ENCODE data around the gene SUSD3.

Gene SUSD3

GRCh38 chr9:93037476-93037971 lies 21.0 kb upstream of the SUSD3 start:
- Histone ChIP-seq H3K79me2 (no peaks in the 10 kb centered on the region), H3K9me3 (ENCODE audit: control insufficient read depth, low read length) (no peaks in the 10 kb centered on the region), H3K9ac (no peak overlapping the region), H2AFZ (no peak overlapping the region), H3K4me3 (ENCODE audit: low read depth, low read length) (no peak overlapping the region), H3K4me1 (no peaks in the 10 kb centered on the region), H3K4me2 (ENCODE audit: low read length) (no peak overlapping the region), H3K27ac (no peak overlapping the region), H3K36me3 (ENCODE audit: control insufficient read depth, insufficient read depth, low read length) (no peaks in the 10 kb centered on the region), H3K27me3 (ENCODE audit: control insufficient read depth, insufficient read depth, low read length) (no peaks in the 10 kb centered on the region)
- TF ChIP-seq, protein P1, sequence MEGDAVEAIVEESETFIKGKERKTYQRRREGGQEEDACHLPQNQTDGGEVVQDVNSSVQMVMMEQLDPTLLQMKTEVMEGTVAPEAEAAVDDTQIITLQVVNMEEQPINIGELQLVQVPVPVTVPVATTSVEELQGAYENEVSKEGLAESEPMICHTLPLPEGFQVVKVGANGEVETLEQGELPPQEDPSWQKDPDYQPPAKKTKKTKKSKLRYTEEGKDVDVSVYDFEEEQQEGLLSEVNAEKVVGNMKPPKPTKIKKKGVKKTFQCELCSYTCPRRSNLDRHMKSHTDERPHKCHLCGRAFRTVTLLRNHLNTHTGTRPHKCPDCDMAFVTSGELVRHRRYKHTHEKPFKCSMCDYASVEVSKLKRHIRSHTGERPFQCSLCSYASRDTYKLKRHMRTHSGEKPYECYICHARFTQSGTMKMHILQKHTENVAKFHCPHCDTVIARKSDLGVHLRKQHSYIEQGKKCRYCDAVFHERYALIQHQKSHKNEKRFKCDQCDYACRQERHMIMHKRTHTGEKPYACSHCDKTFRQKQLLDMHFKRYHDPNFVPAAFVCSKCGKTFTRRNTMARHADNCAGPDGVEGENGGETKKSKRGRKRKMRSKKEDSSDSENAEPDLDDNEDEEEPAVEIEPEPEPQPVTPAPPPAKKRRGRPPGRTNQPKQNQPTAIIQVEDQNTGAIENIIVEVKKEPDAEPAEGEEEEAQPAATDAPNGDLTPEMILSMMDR (IDR thresholded peaks at IDR 0.05) = no peak

DNA sequence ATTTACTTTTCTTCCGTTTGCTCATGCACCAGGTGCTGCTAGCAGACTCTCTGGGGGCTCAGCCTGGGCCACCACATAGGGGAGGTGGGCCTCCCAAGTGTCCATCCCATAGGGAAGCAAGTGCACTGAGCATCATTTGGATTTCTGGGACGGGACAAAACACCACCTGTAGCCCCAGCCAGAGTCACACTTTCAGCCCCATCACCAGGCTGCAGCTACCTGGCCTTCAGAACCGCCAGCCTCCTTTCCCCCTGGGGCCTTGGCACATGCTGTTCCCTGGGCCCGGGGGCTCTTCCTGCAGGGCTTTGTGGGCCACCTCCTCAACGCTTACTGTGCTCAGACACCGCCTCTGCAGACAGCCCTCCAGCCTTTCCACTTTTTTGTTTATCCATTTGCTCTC lies 19.6 kb upstream of the SUSD3 start:
- Histone ChIP-seq H3K36me3 (ENCODE audit: control insufficient read depth, insufficient read depth, low read length) (no peaks in the 10 kb centered on the region), H3K27ac (no peak overlapping the region), H2AFZ (no peak overlapping the region)

DNA sequence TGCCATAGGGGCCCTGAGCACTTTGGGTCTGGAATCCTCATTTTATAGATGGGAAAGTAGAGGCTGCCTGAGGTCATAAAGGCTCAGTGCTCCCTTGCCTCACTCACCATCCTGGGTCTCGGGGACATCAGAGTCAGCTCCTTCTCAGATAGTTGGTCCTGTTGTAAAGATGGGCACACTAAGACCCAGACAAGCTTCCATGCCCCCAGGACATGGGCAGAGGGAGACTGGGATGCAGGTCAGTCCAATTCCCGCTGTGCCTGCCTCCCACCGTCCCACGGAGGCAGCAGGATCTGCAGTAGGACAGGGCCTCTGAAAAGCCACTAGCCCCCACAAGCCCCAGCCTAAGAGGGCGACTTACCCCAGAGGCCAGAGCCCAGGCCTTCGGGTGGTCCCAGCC lies 19.0 kb upstream of the SUSD3 start:
- H3K27ac ChIP-seq = no peak overlapping the region
- H3K4me1 ChIP-seq = no peaks in the 10 kb centered on the region
- no peaks in the 10 kb centered on the region for H3K9me3 ChIP-seq (ENCODE audit: control insufficient read depth, low read length)
- H3K27me3 ChIP-seq (ENCODE audit: control insufficient read depth, insufficient read depth, low read length) = no peaks in the 10 kb centered on the region
- H3K4me2 ChIP-seq (ENCODE audit: low read length) = no peak overlapping the region
- no peak overlapping the region for H3K4me3 ChIP-seq (ENCODE audit: low read depth, low read length)
- no peaks in the 10 kb centered on the region for H3K36me3 ChIP-seq (ENCODE audit: control insufficient read depth, insufficient read depth, low read length)
- H2AFZ ChIP-seq = no peak overlapping the region
- no peak overlapping the region for H3K9ac ChIP-seq
- TF ChIP-seq, protein P1 (IDR thresholded peaks at IDR 0.05) = no peak
- H3K79me2 ChIP-seq = no peaks in the 10 kb centered on the region

More for the DNA sequence above, 19.6 kb upstream of the SUSD3 start:
- Histone ChIP-seq H3K79me2 (no peaks in the 10 kb centered on the region), H3K4me1 (no peaks in the 10 kb centered on the region), H3K4me2 (ENCODE audit: low read length) (no peak overlapping the region), H3K9me3 (ENCODE audit: control insufficient read depth, low read length) (no peaks in the 10 kb centered on the region), H3K9ac (no peak overlapping the region), H3K27me3 (ENCODE audit: control insufficient read depth, insufficient read depth, low read length) (no peaks in the 10 kb centered on the region), H3K4me3 (ENCODE audit: low read depth, low read length) (no peak overlapping the region)
- TF ChIP-seq, protein P1 (IDR thresholded peaks at IDR 0.05) = no peak

DNA sequence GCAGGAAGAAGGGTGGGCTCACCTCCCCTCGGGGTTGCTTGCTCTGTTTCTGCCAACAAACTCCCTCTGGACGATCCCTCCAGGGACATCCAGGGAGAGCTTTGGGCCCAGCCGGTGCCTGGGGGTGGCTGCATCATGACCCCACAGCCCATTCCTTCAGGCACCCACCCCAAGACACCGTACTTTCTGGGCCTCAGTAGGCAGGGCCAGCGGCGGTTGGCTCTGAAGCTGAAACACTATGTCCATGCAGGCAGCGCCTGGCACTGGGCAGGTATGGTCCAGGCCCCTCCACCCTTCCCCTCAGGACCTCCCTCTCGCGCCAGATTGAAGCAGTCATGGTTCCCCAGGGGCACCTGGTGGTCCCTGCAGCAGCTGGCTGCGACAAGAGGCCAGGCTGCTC lies 18.5 kb upstream of the SUSD3 start:
- no peaks in the 10 kb centered on the region for H3K9me3 ChIP-seq (ENCODE audit: control insufficient read depth, low read length)
- H3K36me3 ChIP-seq (ENCODE audit: control insufficient read depth, insufficient read depth, low read length) = no peaks in the 10 kb centered on the region
- H3K79me2 ChIP-seq = no peaks in the 10 kb centered on the region
- no peak overlapping the region for H3K9ac ChIP-seq
- H3K4me1 ChIP-seq = no peaks in the 10 kb centered on the region
- H3K27ac ChIP-seq = no peak overlapping the region
- TF ChIP-seq, protein P1 (IDR thresholded peaks at IDR 0.05) = no peak
- no peaks in the 10 kb centered on the region for H3K27me3 ChIP-seq (ENCODE audit: control insufficient read depth, insufficient read depth, low read length)
- no peak overlapping the region for H3K4me3 ChIP-seq (ENCODE audit: low read depth, low read length)
- no peak overlapping the region for H2AFZ ChIP-seq
- H3K4me2 ChIP-seq (ENCODE audit: low read length) = no peak overlapping the region

GRCh38 chr9:93040409-93040808 lies 18.1 kb upstream of the SUSD3 start:
- Histone ChIP-seq H3K4me3 (ENCODE audit: low read depth, low read length) (no peak overlapping the region), H3K4me1 (no peaks in the 10 kb centered on the region), H3K79me2 (no peaks in the 10 kb centered on the region), H3K9ac (no peak overlapping the region), H3K9me3 (ENCODE audit: control insufficient read depth, low read length) (no peaks in the 10 kb centered on the region), H3K4me2 (ENCODE audit: low read length) (no peak overlapping the region), H3K36me3 (ENCODE audit: control insufficient read depth, insufficient read depth, low read length) (no peaks in the 10 kb centered on the region), H3K27ac (no peak overlapping the region), H2AFZ (no peak overlapping the region), H3K27me3 (ENCODE audit: control insufficient read depth, insufficient read depth, low read length) (no peaks in the 10 kb centered on the region)
- TF ChIP-seq, protein P1 (IDR thresholded peaks at IDR 0.05) = no peak
